ENCODE data around the gene GTF2E1. TPM values are rescaled to one million over a fixed set of nuclear protein-coding genes. Genes with fewer than 3 reads are reported as not detected.

Gene GTF2E1
- total RNA-seq, 2 donors from 2014 or later, result 6.8 to 9.6 TPM

DNA sequence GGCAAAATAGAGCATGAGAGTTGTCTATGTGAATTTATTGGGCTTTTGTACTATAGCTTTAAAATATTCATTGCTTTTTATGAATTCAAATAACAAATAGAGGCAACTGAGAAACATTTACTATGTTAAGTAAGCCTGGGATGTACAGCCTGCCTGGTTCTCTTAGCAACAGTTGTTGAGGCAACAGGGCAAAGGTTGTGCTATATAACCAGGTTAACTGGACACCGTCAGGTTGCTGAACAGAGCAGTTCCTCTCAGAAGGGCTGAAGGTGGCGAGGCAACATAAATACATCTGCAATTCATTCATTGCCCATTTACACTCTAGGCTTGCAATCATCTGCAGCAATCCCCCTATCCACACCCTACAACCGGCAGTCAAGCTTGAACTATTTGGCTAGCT, 78.2 kb downstream of the GTF2E1 start:
- H3K36me3 ChIP-seq, result no peaks in the 10 kb centered on the region
- no peaks in the 10 kb centered on the region for H3K27me3 ChIP-seq
- H3K4me1 ChIP-seq, result no peaks in the 10 kb centered on the region
- no peak for DNase-seq (ENCODE audit: low spot score)
- H3K9me3 ChIP-seq, result no peaks in the 10 kb centered on the region
- no peak overlapping the region for H3K27ac ChIP-seq
- no peak overlapping the region for H3K4me3 ChIP-seq
- TF ChIP-seq CTCF (IDR thresholded peaks at IDR 0.05), result no peak

- Histone ChIP-seq H3K36me3 (no peaks in the 10 kb centered on the region), H3K4me1 (no peaks in the 10 kb centered on the region), H3K27ac (no peak overlapping the region), H3K27me3 (no peaks in the 10 kb centered on the region), H3K4me3 (no peak overlapping the region), H3K9me3 (no peaks in the 10 kb centered on the region)
- no peak for TF ChIP-seq CTCF (IDR thresholded peaks at IDR 0.05)
- no peak for DNase-seq (ENCODE audit: low spot score)
Observed at GRCh38 chr3:120821426-120821825, 78.9 kb downstream of the GTF2E1 start.

DNA sequence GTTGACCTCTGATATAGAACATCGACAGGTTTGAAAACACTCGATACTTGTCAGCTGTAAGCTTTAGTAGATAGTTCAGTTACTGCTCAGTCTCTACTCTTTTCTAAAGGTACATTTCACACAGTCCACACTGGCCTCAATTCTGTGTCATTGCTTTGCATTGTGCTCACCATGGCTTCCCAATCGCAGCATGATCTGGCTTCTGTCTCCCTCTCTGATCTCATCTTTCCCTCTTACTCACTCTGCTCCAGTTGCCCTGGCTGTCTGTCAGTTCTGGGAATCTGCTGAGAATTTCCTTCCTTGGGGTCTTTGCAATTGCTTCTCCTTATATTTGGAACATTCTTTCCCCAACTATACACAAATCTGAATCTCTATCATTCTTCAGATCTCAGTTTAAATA, 80.6 kb downstream of the GTF2E1 start:
- no peaks in the 10 kb centered on the region for H3K9me3 ChIP-seq
- no peak for TF ChIP-seq CTCF (IDR thresholded peaks at IDR 0.05)
- H3K36me3 ChIP-seq, result no peaks in the 10 kb centered on the region
- no peaks in the 10 kb centered on the region for H3K4me1 ChIP-seq
- H3K27me3 ChIP-seq, result no peaks in the 10 kb centered on the region
- H3K27ac ChIP-seq, result no peak overlapping the region
- no peak overlapping the region for H3K4me3 ChIP-seq
- no peak for DNase-seq (ENCODE audit: low spot score)

DNA sequence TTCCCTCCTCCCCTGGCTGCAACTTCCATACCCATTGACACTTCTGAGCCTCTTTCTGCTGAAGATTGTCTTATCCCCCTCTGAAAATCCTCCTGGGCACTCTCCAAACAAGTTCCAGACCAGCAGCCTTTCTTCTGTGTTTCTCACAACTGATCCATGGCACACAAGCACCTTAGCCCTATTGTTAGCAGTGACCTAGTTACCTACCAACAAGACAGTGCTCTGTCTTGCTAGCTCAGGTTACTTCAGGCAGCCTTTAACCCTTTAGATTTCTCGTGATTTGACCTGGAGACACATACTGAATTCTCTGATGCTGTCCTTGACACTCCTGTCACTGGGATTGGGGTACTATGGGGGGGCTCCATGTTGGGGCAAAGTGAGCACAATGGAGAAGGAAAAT, 82.1 kb downstream of the GTF2E1 start:
- Histone ChIP-seq H3K36me3 (no peaks in the 10 kb centered on the region), H3K9me3 (no peaks in the 10 kb centered on the region), H3K27ac (no peak overlapping the region), H3K4me3 (no peak overlapping the region), H3K4me1 (no peaks in the 10 kb centered on the region), H3K27me3 (no peaks in the 10 kb centered on the region)
- no peak for TF ChIP-seq CTCF (IDR thresholded peaks at IDR 0.05)
- DNase-seq (ENCODE audit: low spot score), result no peak

DNA sequence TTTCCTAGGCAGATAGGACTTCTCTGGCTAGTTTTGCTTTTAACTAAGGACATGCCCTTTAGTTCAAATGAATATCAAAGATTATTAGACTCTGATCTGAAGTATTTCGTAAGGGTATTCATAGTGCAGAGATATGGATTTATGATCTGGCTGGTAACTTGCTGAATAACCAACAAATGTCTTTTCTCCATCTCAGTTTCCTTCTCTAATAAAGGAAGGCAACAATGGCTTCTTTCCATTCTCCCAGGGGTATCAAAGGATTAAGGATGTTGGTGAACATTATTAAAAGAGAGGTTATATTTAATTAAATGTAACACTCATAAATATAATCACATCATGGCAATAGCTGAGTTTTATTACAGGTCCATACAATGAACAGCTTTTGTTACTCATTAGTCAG, 86.3 kb downstream of the GTF2E1 start:
- Histone ChIP-seq H3K9me3 (no peaks in the 10 kb centered on the region), H3K4me1 (no peaks in the 10 kb centered on the region), H3K27me3 (no peaks in the 10 kb centered on the region), H3K4me3 (no peak overlapping the region), H3K27ac (no peak overlapping the region), H3K36me3 (no peaks in the 10 kb centered on the region)
- DNase-seq (ENCODE audit: low spot score), result no peak
- TF ChIP-seq CTCF (IDR thresholded peaks at IDR 0.05), result no peak

GRCh38 chr3:120831066-120831465, 88.5 kb downstream of the GTF2E1 start:
- no peaks in the 10 kb centered on the region for H3K36me3 ChIP-seq
- H3K27me3 ChIP-seq, result no peaks in the 10 kb centered on the region
- no peak overlapping the region for H3K27ac ChIP-seq
- no peak for DNase-seq (ENCODE audit: low spot score)
- H3K4me3 ChIP-seq, result no peak overlapping the region
- no peaks in the 10 kb centered on the region for H3K9me3 ChIP-seq
- no peak for TF ChIP-seq CTCF (IDR thresholded peaks at IDR 0.05)
- no peaks in the 10 kb centered on the region for H3K4me1 ChIP-seq

Data from right atrium auricular region (tissue), 2 donors.